ENCODE data around the gene FOXL3. TPM values are rescaled to one million over a fixed set of nuclear protein-coding genes. Genes with fewer than 3 reads are reported as not detected.

FOXL3 gene
- total RNA-seq, 1 donor from 2014 or later, result not detected

GRCh38 chr7:297611-298374 lies 7.8 kb downstream of the FOXL3 start:
- no peak overlapping the region for H3K4me3 ChIP-seq
- H3K9me3 ChIP-seq, result no peaks in the 10 kb centered on the region
- intact Hi-C loops (cut with DNase I), result no loop called here
- H3K27me3 ChIP-seq (ENCODE audit: low read depth), result peaks cover 26% of the 10 kb centered on the region
- peaks cover 6% of the 10 kb centered on the region for H3K4me1 ChIP-seq
- DNase-seq (peak; percentile 36), ATAC-seq (no peak)
- no peak overlapping the region for H3K27ac ChIP-seq
- no peaks in the 10 kb centered on the region for H3K36me3 ChIP-seq
- TF ChIP-seq CTCF (IDR thresholded peaks at IDR 0.05), result no peak

GRCh38 chr7:298375-298702 lies 8.4 kb downstream of the FOXL3 start:
- no peak for ATAC-seq
- Histone ChIP-seq H3K4me1 (peaks cover 6% of the 10 kb centered on the region), H3K36me3 (no peaks in the 10 kb centered on the region), H3K27ac (no peak overlapping the region), H3K4me3 (no peak overlapping the region), H3K27me3 (ENCODE audit: low read depth) (peaks cover 24% of the 10 kb centered on the region), H3K9me3 (no peaks in the 10 kb centered on the region)
- no peak for TF ChIP-seq CTCF (IDR thresholded peaks at IDR 0.05)
- no peak for DNase-seq
- intact Hi-C loops (cut with DNase I), result no loop called here

- Histone ChIP-seq H3K27ac (no peak overlapping the region), H3K27me3 (ENCODE audit: low read depth) (peaks cover 23% of the 10 kb centered on the region), H3K36me3 (no peaks in the 10 kb centered on the region), H3K4me1 (peaks cover 6% of the 10 kb centered on the region), H3K9me3 (no peaks in the 10 kb centered on the region), H3K4me3 (no peak overlapping the region)
- ATAC-seq (no peak), DNase-seq (no peak)
- TF ChIP-seq CTCF (IDR thresholded peaks at IDR 0.05), result no peak
- intact Hi-C loops (cut with DNase I), result no loop called here
Measured at GRCh38 chr7:298743-299142, 8.8 kb downstream of the FOXL3 start.

- H3K9me3 ChIP-seq, result no peaks in the 10 kb centered on the region
- no peak for ATAC-seq
- peaks cover 6% of the 10 kb centered on the region for H3K4me1 ChIP-seq
- no peaks in the 10 kb centered on the region for H3K36me3 ChIP-seq
- TF ChIP-seq CTCF (IDR thresholded peaks at IDR 0.05), result no peak
- DNase-seq, result peak; percentile 30
- H3K27ac ChIP-seq, result no peak overlapping the region
- peaks cover 18% of the 10 kb centered on the region for H3K27me3 ChIP-seq (ENCODE audit: low read depth)
- no peak overlapping the region for H3K4me3 ChIP-seq
- intact Hi-C loops (cut with DNase I), result no loop called here
Measured at GRCh38 chr7:299169-299568, 9.2 kb downstream of the FOXL3 start.

- DNase-seq, result no peak
- Histone ChIP-seq H3K4me1 (peaks cover 6% of the 10 kb centered on the region), H3K36me3 (no peaks in the 10 kb centered on the region), H3K4me3 (no peak overlapping the region), H3K9me3 (no peaks in the 10 kb centered on the region), H3K27ac (no peak overlapping the region), H3K27me3 (ENCODE audit: low read depth) (peaks cover 14% of the 10 kb centered on the region)
- intact Hi-C loops (cut with DNase I), result no loop called here
- no peak for ATAC-seq
- no peak for TF ChIP-seq CTCF (IDR thresholded peaks at IDR 0.05)
Measured at GRCh38 chr7:299628-300027, 9.7 kb downstream of the FOXL3 start.
